KMS-11 (cell line): Measurements from ENCODE around the gene STXBP1.
A peak's percentile ranks its signal among the peaks of the same experiment; 100 is the strongest.

Experiments used
- H2AFZ ChIP-seq: fragments of 200-600 bp; sonication (generic); 2 replicates; pipeline ENCODE4 v1.6.1; 2016; ENCODE audit warnings: antibody characterized with exemption, mixed run types, low read depth
- H3K27ac ChIP-seq: fragments of 200-600 bp; sonication (generic); 2 replicates; pipeline ENCODE4 v1.6.1; 2016; ENCODE audit warnings: mild to moderate bottlenecking, mixed run types
- H3K27me3 ChIP-seq: fragments of 200-600 bp; sonication (generic); 2 replicates; pipeline ENCODE4 v1.6.1; 2017; ENCODE audit warnings: mild to moderate bottlenecking, low read depth, mixed run types, moderate library complexity; ENCODE audit not compliant: insufficient read depth
- H3K36me3 ChIP-seq: fragments of 200-600 bp; sonication (generic); 2 replicates; pipeline ENCODE4 v1.6.1; 2017; ENCODE audit warnings: mild to moderate bottlenecking, mixed run types; ENCODE audit not compliant: insufficient read depth
- H3K4me1 ChIP-seq: fragments of 200-600 bp; sonication (generic); 2 replicates; pipeline ENCODE4 v1.6.1; 2016; ENCODE audit warnings: mild to moderate bottlenecking, low read depth, mixed run types; ENCODE audit not compliant: poor library complexity, severe bottlenecking
- H3K4me2 ChIP-seq: fragments of 200-600 bp; sonication (generic); 2 replicates; pipeline ENCODE4 v1.7.0; 2016; ENCODE audit warnings: mild to moderate bottlenecking, mixed run types
- H3K4me3 ChIP-seq: fragments of 200-600 bp; sonication (generic); IDR thresholded peaks from 2 replicates; pipeline ENCODE4 v1.6.1; 2017; ENCODE audit warnings: low read depth, low read length, mixed read lengths; ENCODE audit not compliant: insufficient read depth
- H3K79me2 ChIP-seq: fragments of 200-600 bp; sonication (generic); 2 replicates; pipeline ENCODE4 v1.6.1; 2016; ENCODE audit warnings: low read depth, mixed run types; ENCODE audit not compliant: insufficient read depth
- H3K9ac ChIP-seq: fragments of 200-600 bp; sonication (generic); 2 replicates; pipeline ENCODE4 v1.6.1; 2016; ENCODE audit warnings: mild to moderate bottlenecking, mixed run types
- H4K20me1 ChIP-seq: fragments of 200-600 bp; sonication (generic); 2 replicates; pipeline ENCODE4 v1.6.1; 2016; ENCODE audit warnings: mild to moderate bottlenecking, mixed run types; ENCODE audit not compliant: insufficient read depth
- CTCF ChIP-seq: fragments of 200-600 bp; sonication (generic); conservative IDR thresholded peaks from 2 replicates; pipeline ENCODE4 v1.6.1; 2017; ENCODE audit warnings: low read depth, mild to moderate bottlenecking, antibody characterized with exemption, low read length, moderate library complexity, mixed read lengths

The STXBP1 gene

GRCh38 chr9:127585161-127585819 lies 26.8 kb upstream of the STXBP1 start:
- Histone ChIP-seq H3K79me2 (no peaks in the 10 kb centered on the region), H3K9ac (no peak overlapping the region), H3K4me2 (no peak overlapping the region), H3K27me3 (no peaks in the 10 kb centered on the region), H2AFZ (no peak overlapping the region), H3K36me3 (no peaks in the 10 kb centered on the region), H3K27ac (no peak overlapping the region), H3K4me3 (no peak overlapping the region), H3K4me1 (peaks cover 4% of the 10 kb centered on the region), H4K20me1 (no peaks in the 10 kb centered on the region)
- TF ChIP-seq CTCF, result no peak

- H3K79me2 ChIP-seq, result no peaks in the 10 kb centered on the region
- no peaks in the 10 kb centered on the region for H3K36me3 ChIP-seq
- H4K20me1 ChIP-seq, result no peaks in the 10 kb centered on the region
- H3K9ac ChIP-seq, result no peak overlapping the region
- H3K27ac ChIP-seq, result no peak overlapping the region
- H3K27me3 ChIP-seq, result no peaks in the 10 kb centered on the region
- no peak overlapping the region for H3K4me2 ChIP-seq
- H3K4me3 ChIP-seq, result no peak overlapping the region
- H2AFZ ChIP-seq, result no peak overlapping the region
- no peak for TF ChIP-seq CTCF
- H3K4me1 ChIP-seq, result peaks cover 4% of the 10 kb centered on the region
Measured at GRCh38 chr9:127586096-127586495, 26.0 kb upstream of the STXBP1 start.

- Histone ChIP-seq H3K4me3 (no peak overlapping the region), H2AFZ (no peak overlapping the region), H3K9ac (no peak overlapping the region), H3K27me3 (no peaks in the 10 kb centered on the region), H4K20me1 (no peaks in the 10 kb centered on the region), H3K27ac (no peak overlapping the region), H3K4me2 (no peak overlapping the region), H3K36me3 (no peaks in the 10 kb centered on the region), H3K4me1 (peaks cover 4% of the 10 kb centered on the region), H3K79me2 (no peaks in the 10 kb centered on the region)
- peak; percentile 81 for TF ChIP-seq CTCF
Measured at GRCh38 chr9:127586537-127586936, 25.5 kb upstream of the STXBP1 start.

GRCh38 chr9:127587966-127588365 lies 24.1 kb upstream of the STXBP1 start:
- H3K79me2 ChIP-seq, result no peaks in the 10 kb centered on the region
- no peaks in the 10 kb centered on the region for H3K36me3 ChIP-seq
- H3K4me3 ChIP-seq, result no peak overlapping the region
- no peaks in the 10 kb centered on the region for H4K20me1 ChIP-seq
- no peak overlapping the region for H3K4me2 ChIP-seq
- H3K9ac ChIP-seq, result no peak overlapping the region
- no peak for TF ChIP-seq CTCF
- H3K27ac ChIP-seq, result no peak overlapping the region
- no peak overlapping the region for H2AFZ ChIP-seq
- H3K27me3 ChIP-seq, result no peaks in the 10 kb centered on the region
- H3K4me1 ChIP-seq, result peaks cover 4% of the 10 kb centered on the region
